GM23338 (cell line): ENCODE data around the gene TBX18.

Experiments
- EZH2 ChIP-seq: fragments of 200-600 bp; sonication (generic); IDR thresholded peaks from one replicate; pipeline ENCODE4 v1.8.0; 2017; ENCODE audit warnings: antibody characterized with exemption, mild to moderate bottlenecking, low read depth; ENCODE audit not compliant: unreplicated experiment
- REST ChIP-seq: IDR thresholded peaks from one replicate; pipeline ENCODE4 v1.6.1; 2018; ENCODE audit warnings: antibody characterized with exemption; ENCODE audit not compliant: unreplicated experiment

- TF ChIP-seq REST (no peak), EZH2 (no peak)
Measured at GRCh38 chr6:84709121-84709520, 55.3 kb downstream of the TBX18 start.
